Naive thymus-derived CD4-positive, alpha-beta T cell (primary cell): ENCODE results near the gene SLCO2B1. TPM values are rescaled to one million over a fixed set of nuclear protein-coding genes. Genes with fewer than 3 reads are reported as not detected.
A peak's percentile ranks its signal among the peaks of the same experiment; 100 is the strongest.

Experiments used
- ATAC-seq: fragments of 150-1000 bp; cut with Tn5 transposase; 2 replicates; pipeline ENCODE4 v1.10.0; 2021; ENCODE audit warnings: mild to moderate bottlenecking, moderate library complexity
- CTCF ChIA-PET: fragments of 350-600 bp; sonication (Branson Sonifier 250); formaldehyde crosslinking; loops from one replicate; lab custom pipeline; 2021; ENCODE audit warnings: antibody characterized with exemption; lab: Charles Lee
- POLR2A ChIA-PET: fragments of 350-600 bp; sonication (Branson Sonifier 250); formaldehyde crosslinking; loops from one replicate; lab custom pipeline; 2021; ENCODE audit warnings: antibody characterized with exemption, inconsistent platforms; lab: Charles Lee
- DNase-seq, 9 donors: peaks; one replicate each; pipeline versions ENCODE4 v3.0.0 to v3.0.0-alpha.2; 2020 to 2022; ENCODE audit warnings: mixed read lengths in 1 of 9
- H3K27ac ChIP-seq: one replicate; pipeline ENCODE4 v1.7.0; 2013; ENCODE audit warnings: mild to moderate bottlenecking, low read depth, low read length, moderate library complexity
- H3K27me3 ChIP-seq, 2 donors: one replicate each; pipeline ENCODE4 v1.7.0; 2013; ENCODE audit warnings: low read length in 2 of 2, mild to moderate bottlenecking in 2 of 2, moderate library complexity in 2 of 2; ENCODE audit not compliant: control insufficient read depth in 2 of 2, insufficient read depth in 2 of 2
- H3K36me3 ChIP-seq, 3 experiments: 1 replicate in 2 of 3; 2 replicates in 1 of 3; pipeline ENCODE4 v1.7.0; 2013; ENCODE audit warnings: low read length in 3 of 3, mild to moderate bottlenecking in 3 of 3, moderate library complexity in 1 of 3; ENCODE audit not compliant: insufficient read depth in 3 of 3, control insufficient read depth in 2 of 3
- H3K4me1 ChIP-seq, 2 donors: one replicate each; pipeline ENCODE4 v1.7.0; 2013; ENCODE audit warnings: low read length in 2 of 2, mild to moderate bottlenecking in 2 of 2, moderate library complexity in 1 of 2; ENCODE audit not compliant: control insufficient read depth in 2 of 2, insufficient read depth in 2 of 2
- H3K4me3 ChIP-seq: 2 replicates; pipeline ENCODE4 v1.7.0; 2013; ENCODE audit warnings: mild to moderate bottlenecking, low read length
- H3K9me3 ChIP-seq, 3 experiments: 1 replicate in 2 of 3; 2 replicates in 1 of 3; pipeline ENCODE4 v1.7.0; 2013; ENCODE audit warnings: low read length in 3 of 3; ENCODE audit not compliant: control insufficient read depth in 2 of 3
- H3K27ac Mint-ChIP-seq, 9 donors: one replicate each; pipeline ENCODE4 v1.8.0; 2020 to 2022; ENCODE audit warnings: mixed read lengths in 9 of 9, mild to moderate bottlenecking in 8 of 9, moderate library complexity in 5 of 9, inconsistent platforms in 2 of 9
- H3K27me3 Mint-ChIP-seq, 5 donors: one replicate each; pipeline ENCODE4 v1.8.0; 2021 to 2022; ENCODE audit warnings: mixed read lengths in 5 of 5, mild to moderate bottlenecking in 1 of 5
- H3K36me3 Mint-ChIP-seq, 5 donors: one replicate each; pipeline ENCODE4 v1.8.0; 2020 to 2022; ENCODE audit warnings: mixed read lengths in 5 of 5, mild to moderate bottlenecking in 3 of 5, inconsistent platforms in 1 of 5
- H3K4me1 Mint-ChIP-seq, 7 donors: one replicate each; pipeline ENCODE4 v1.8.0; 2020 to 2022; ENCODE audit warnings: mixed read lengths in 7 of 7, mild to moderate bottlenecking in 3 of 7, inconsistent platforms in 1 of 7
- H3K4me3 Mint-ChIP-seq, 10 donors: one replicate each; pipeline ENCODE4 v1.8.0; 2020 to 2022; ENCODE audit warnings: mild to moderate bottlenecking in 10 of 10, mixed read lengths in 10 of 10, moderate library complexity in 6 of 10, inconsistent platforms in 2 of 10
- H3K9me3 Mint-ChIP-seq, 11 donors: one replicate each; pipeline ENCODE4 v1.8.0; 2020 to 2022; ENCODE audit warnings: mixed read lengths in 11 of 11, mild to moderate bottlenecking in 4 of 11, inconsistent platforms in 1 of 11, moderate library complexity in 1 of 11
- intact Hi-C, 2 donors: fragments of 100-400 bp; cut with micrococcal nuclease; formaldehyde crosslinking; loops; one replicate each; pipeline ENCODE4 v1.15.1; 2023
- polyA plus RNA-seq, 2 donors: library from polyadenylated mRNA; unstranded; fragments of 300-500 nt; fragmentation: Illumina TruSeq; gene quantifications; one replicate each; pipeline ENCODE4 v1.2.3, GENCODE V29; 2021
- total RNA-seq, 6 experiments: library from RNA in 5 of 6; stranded (reverse) in 5 of 6; gene quantifications; 1 replicate in 5 of 6; 2 replicates in 1 of 6; pipeline ENCODE4 v1.2.3 and lab custom pipeline; 2021 to 2026

SLCO2B1 gene
- total and polyA plus RNA-seq, 7 experiments from 2014 or later, result 0.19 to 4.3 (median 1.9) TPM; not detected in 3

- CTCF ChIA-PET, result interaction anchor here (0.6 to 8.0 kb wide), 10 partner anchors 9 to 311 kb away, joined by 3 to 135 read pairs (median 6); no protein-coding TSS in a partner anchor
- no peak for ATAC-seq
- Histone ChIP-seq H3K9me3 (no peaks in the 10 kb centered on the region), H3K36me3 (no peaks in the 10 kb centered on the region), H3K4me3 (peak within 1 kb of the TSS; percentile 54), H3K27ac (no peak within 1 kb of the TSS), H3K27me3 (peaks cover 3 to 5% of the 10 kb centered on the region in 2 donors), H3K4me1 (peaks cover 5 to 15% of the 10 kb centered on the region in 2 donors)
- Mint-ChIP-seq H3K9me3 (no peaks in the 10 kb centered on the region), H3K27me3 (peaks cover 13 to 65% (median 27%) of the 10 kb centered on the region in 5 donors), H3K4me1 (peaks cover 0 to 14% (median 10%) of the 10 kb centered on the region in 7 donors), H3K36me3 (no peaks in the 10 kb centered on the region), H3K27ac (peak within 1 kb of the TSS in 1 of 9 donors; percentile 19), H3K4me3 (peak within 1 kb of the TSS; percentile 69 to 87 (median 76))
- intact Hi-C loops, result loop anchor here (1.0 to 10.0 kb wide), 11 partner anchors 26 to 846 kb away; partner anchors contain the start of genes SPCS2 (in 2 of the 2), XRRA1 (in 2 of the 2), PGM2L1 (in 1 of the 2) and POLD3 (in 1 of the 2)
- POLR2A ChIA-PET, result interaction anchor here (1.3 to 2.6 kb wide), 4 partner anchors 22 to 99 kb away, joined by 3 to 14 read pairs (median 8); no protein-coding TSS in a partner anchor
- peak in 1 of 9 donors; percentile 57 for DNase-seq
Observed at GRCh38 chr11:75240311-75241035, 89.6 kb downstream of the SLCO2B1 start, which contains the start of gene TPBGL. Gene TPBGL, plus strand, starts transcription at chr11:75240774. Its CDS starts 276 bp downstream, at chr11:75241050.

- Histone ChIP-seq H3K36me3 (no peaks in the 10 kb centered on the region), H3K27me3 (peaks cover 3 to 5% of the 10 kb centered on the region in 2 donors), H3K4me3 (peak overlapping the region; percentile 54), H3K4me1 (peaks cover 5 to 15% of the 10 kb centered on the region in 2 donors), H3K9me3 (no peaks in the 10 kb centered on the region), H3K27ac (no peak overlapping the region)
- H3K4me3 Mint-ChIP-seq, result peak overlapping the region; percentile 59 to 85 (median 75)
- H3K9me3 Mint-ChIP-seq, result no peaks in the 10 kb centered on the region
- peak; percentile 98 for ATAC-seq
- peak; percentile 71 to 95 (median 86) for DNase-seq
- H3K27me3 Mint-ChIP-seq, result peaks cover 13 to 68% (median 27%) of the 10 kb centered on the region in 5 donors
- H3K36me3 Mint-ChIP-seq, result no peaks in the 10 kb centered on the region
- intact Hi-C loops, result loop anchor here (1.0 to 10.0 kb wide), 11 partner anchors 27 to 846 kb away; partner anchors contain the start of genes SPCS2 (in 2 of the 2), XRRA1 (in 2 of the 2), PGM2L1 (in 1 of the 2) and POLD3 (in 1 of the 2)
- peaks cover 0 to 14% (median 10%) of the 10 kb centered on the region in 7 donors for H3K4me1 Mint-ChIP-seq
- no peak overlapping the region for H3K27ac Mint-ChIP-seq
- ChIA-PET CTCF (interaction anchor here (0.7 to 8.0 kb wide), 10 partner anchors 8 to 310 kb away, joined by 3 to 135 read pairs (median 10); no protein-coding TSS in a partner anchor), POLR2A (interaction anchor here (1.2 to 2.6 kb wide), 6 partner anchors 21 to 100 kb away, joined by 3 to 14 read pairs (median 8); no protein-coding TSS in a partner anchor)
Observed at GRCh38 chr11:75241036-75241905, 90.4 kb downstream of the SLCO2B1 start.

GRCh38 chr11:75241906-75242644, 91.2 kb downstream of the SLCO2B1 start:
- H3K27me3 ChIP-seq, result peaks cover 3 to 5% of the 10 kb centered on the region in 2 donors
- CTCF ChIA-PET, result interaction anchor here (0.6 to 8.0 kb wide), 14 partner anchors 8 to 468 kb away, joined by 3 to 135 read pairs (median 7); no protein-coding TSS in a partner anchor
- H3K9me3 Mint-ChIP-seq, result no peaks in the 10 kb centered on the region
- peaks cover 0 to 14% (median 10%) of the 10 kb centered on the region in 7 donors for H3K4me1 Mint-ChIP-seq
- H3K4me3 Mint-ChIP-seq, result peak overlapping the region; percentile 70 to 86 (median 80)
- peaks cover 5 to 15% of the 10 kb centered on the region in 2 donors for H3K4me1 ChIP-seq
- H3K36me3 ChIP-seq, result no peaks in the 10 kb centered on the region
- peaks cover 13 to 63% (median 27%) of the 10 kb centered on the region in 5 donors for H3K27me3 Mint-ChIP-seq
- POLR2A ChIA-PET, result interaction anchor here (1.2 to 2.6 kb wide), 6 partner anchors 20 to 101 kb away, joined by 3 to 14 read pairs (median 8); no protein-coding TSS in a partner anchor
- intact Hi-C loops, result loop anchor here (1.0 to 10.0 kb wide), 11 partner anchors 28 to 847 kb away; partner anchors contain the start of genes SPCS2 (in 2 of the 2), XRRA1 (in 2 of the 2), PGM2L1 (in 1 of the 2) and POLD3 (in 1 of the 2)
- ATAC-seq (peak; percentile 41), DNase-seq (no peak)
- no peak overlapping the region for H3K27ac ChIP-seq
- H3K27ac Mint-ChIP-seq, result peak overlapping the region in 3 of 9 donors; percentile 15 to 80 (median 73)
- H3K4me3 ChIP-seq, result peak overlapping the region; percentile 54
- H3K36me3 Mint-ChIP-seq, result no peaks in the 10 kb centered on the region
- no peaks in the 10 kb centered on the region for H3K9me3 ChIP-seq

GRCh38 chr11:75242722-75243600, 92.1 kb downstream of the SLCO2B1 start:
- Mint-ChIP-seq H3K4me3 (peak overlapping the region; percentile 59 to 86 (median 77)), H3K4me1 (peaks cover 0 to 14% (median 10%) of the 10 kb centered on the region in 7 donors), H3K27me3 (peaks cover 13 to 58% (median 22%) of the 10 kb centered on the region in 5 donors), H3K27ac (peak overlapping the region in 6 of 9 donors; percentile 15 to 80 (median 52)), H3K9me3 (no peaks in the 10 kb centered on the region), H3K36me3 (no peaks in the 10 kb centered on the region)
- Histone ChIP-seq H3K9me3 (no peaks in the 10 kb centered on the region), H3K36me3 (no peaks in the 10 kb centered on the region), H3K4me3 (no peak overlapping the region), H3K27ac (no peak overlapping the region), H3K4me1 (peaks cover 5 to 15% of the 10 kb centered on the region in 2 donors), H3K27me3 (peaks cover 3 to 5% of the 10 kb centered on the region in 2 donors)
- CTCF ChIA-PET, result interaction anchor here (0.6 to 8.0 kb wide), 13 partner anchors 9 to 469 kb away, joined by 3 to 135 read pairs (median 8); no protein-coding TSS in a partner anchor
- no peak for ATAC-seq
- intact Hi-C loops, result loop anchor here (5.0 to 10.0 kb wide), 4 partner anchors 296 to 848 kb away; partner anchors contain the start of genes PGM2L1 (in 1 of the 2), POLD3 (in 1 of the 2), RNF169 (in 1 of the 2) and SPCS2 (in 1 of the 2)
- no peak for DNase-seq
- POLR2A ChIA-PET, result interaction anchor here (1.2 to 2.6 kb wide), 4 partner anchors 30 to 102 kb away, joined by 3 to 14 read pairs (median 10); no protein-coding TSS in a partner anchor
